SH-SY5Y (cell line): ENCODE data around the gene GRID2.

Experiments
- GATA2 ChIP-seq: IDR thresholded peaks from 2 replicates; pipeline ENCODE4 v1.6.1; 2011; ENCODE audit warnings: mild to moderate bottlenecking, low read depth, low read length
- GATA3 ChIP-seq: IDR thresholded peaks from 2 replicates; pipeline ENCODE4 v1.6.1; 2011; ENCODE audit warnings: low read depth, mild to moderate bottlenecking, low read length, moderate library complexity

DNA sequence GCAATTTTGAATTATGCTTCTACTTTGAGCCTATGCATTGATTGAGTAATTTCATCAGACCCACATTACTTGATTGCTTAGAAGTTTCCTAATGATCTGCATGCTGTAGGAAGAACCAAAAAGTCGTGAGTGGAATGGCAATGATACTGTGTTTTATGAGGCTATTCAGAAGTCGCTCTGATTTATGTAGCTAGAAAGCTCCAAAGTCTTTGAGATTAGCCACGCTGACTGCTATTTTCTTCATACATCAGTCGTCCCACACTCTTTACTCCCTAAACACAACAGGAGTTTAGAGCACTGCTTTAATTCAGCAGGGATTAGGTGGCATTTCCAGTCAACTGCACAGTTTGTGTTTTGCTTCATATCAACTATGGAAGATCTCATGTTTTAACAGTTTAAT, 4.1 kb downstream of the GRID2 start:
- TF ChIP-seq GATA3 (no peak), GATA2 (no peak)
